Transverse colon (tissue), 4 donors: Measurements from ENCODE around the gene RMI2.

ENCODE experiments used
- CTCF ChIP-seq, 5 experiments: fragments of 200-600 bp in 3 of 5; fragments of 450-650 bp in 2 of 5; sonication (generic) in 3 of 5; IDR thresholded peaks; 1 replicate in 2 of 5; 2 replicates in 3 of 5; pipeline ENCODE4 v1.5.1; 2016 to 2017; ENCODE audit warnings: antibody characterized with exemption in 5 of 5, inconsistent platforms in 3 of 5, mild to moderate bottlenecking in 2 of 5, moderate library complexity in 1 of 5
- EP300 ChIP-seq: sonication (generic); formaldehyde crosslinking; IDR thresholded peaks from one replicate; pipeline ENCODE4 v1.6.1; 2017; ENCODE audit warnings: antibody characterized with exemption, low read depth
- POLR2A ChIP-seq: fragments of 450-650 bp; IDR thresholded peaks from one replicate; pipeline ENCODE4 v1.6.1; 2016; ENCODE audit warnings: antibody characterized with exemption, mild to moderate bottlenecking, moderate library complexity
- POLR2AphosphoS5 ChIP-seq, 3 donors: sonication (generic); formaldehyde crosslinking; IDR thresholded peaks; one replicate each; pipeline ENCODE4 v1.6.1; 2016; ENCODE audit warnings: antibody characterized with exemption in 3 of 3

- no peak for TF ChIP-seq CTCF (IDR thresholded peaks at IDR 0.05)
- no peak for TF ChIP-seq POLR2A
- TF ChIP-seq EP300: no peak
- no peak for TF ChIP-seq POLR2AphosphoS5 (IDR thresholded peaks at IDR 0.05)
These were observed 25.1 kb upstream of the RMI2 start for GRCh38 chr16:11320170-11320569.
